Measurements from ENCODE around the gene NUP93.

NUP93 gene

DNA sequence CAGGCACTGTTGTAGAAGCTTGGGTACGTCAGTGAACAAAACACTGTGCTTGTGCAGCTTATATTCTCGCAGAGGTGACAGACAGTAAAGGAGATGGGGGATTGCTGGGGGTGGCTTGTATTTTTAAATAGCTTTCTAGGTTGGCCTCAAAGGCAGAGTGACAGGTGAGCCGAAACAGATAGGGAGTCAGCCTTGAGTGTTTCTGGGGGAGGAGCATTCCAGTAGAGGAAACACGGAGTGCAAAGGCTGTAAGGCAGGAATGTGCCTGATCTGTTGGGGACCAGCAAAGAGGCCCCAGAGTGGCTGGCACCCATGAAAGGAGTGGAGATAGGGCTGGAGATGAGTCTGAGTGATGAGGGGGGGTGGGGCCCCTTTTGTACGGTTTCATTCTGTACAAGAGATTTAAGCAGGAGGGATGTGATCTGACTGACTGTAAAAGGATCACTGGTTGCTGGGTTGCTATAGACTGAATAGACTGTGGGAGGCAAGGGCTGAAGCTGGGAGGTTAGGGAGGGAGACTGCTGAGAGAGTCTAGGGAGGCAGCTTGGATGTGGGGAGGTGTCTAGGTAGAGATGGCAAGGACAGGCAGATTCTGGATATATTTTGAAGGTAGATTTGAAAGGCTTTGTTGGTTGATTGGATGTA is 15.2 kb downstream of the NUP93 start:
- Mint-ChIP-seq H3K9me3 (no peaks in the 10 kb centered on the region), H3K27me3 (no peaks in the 10 kb centered on the region), H3K36me3 (ENCODE audit: low read depth) (peaks cover 17% of the 10 kb centered on the region), H3K4me3 (no peak overlapping the region), H3K4me1 (peaks cover 41% of the 10 kb centered on the region), H3K27ac (no peak overlapping the region)
- no peak for ATAC-seq
- no peak for DNase-seq

DNA sequence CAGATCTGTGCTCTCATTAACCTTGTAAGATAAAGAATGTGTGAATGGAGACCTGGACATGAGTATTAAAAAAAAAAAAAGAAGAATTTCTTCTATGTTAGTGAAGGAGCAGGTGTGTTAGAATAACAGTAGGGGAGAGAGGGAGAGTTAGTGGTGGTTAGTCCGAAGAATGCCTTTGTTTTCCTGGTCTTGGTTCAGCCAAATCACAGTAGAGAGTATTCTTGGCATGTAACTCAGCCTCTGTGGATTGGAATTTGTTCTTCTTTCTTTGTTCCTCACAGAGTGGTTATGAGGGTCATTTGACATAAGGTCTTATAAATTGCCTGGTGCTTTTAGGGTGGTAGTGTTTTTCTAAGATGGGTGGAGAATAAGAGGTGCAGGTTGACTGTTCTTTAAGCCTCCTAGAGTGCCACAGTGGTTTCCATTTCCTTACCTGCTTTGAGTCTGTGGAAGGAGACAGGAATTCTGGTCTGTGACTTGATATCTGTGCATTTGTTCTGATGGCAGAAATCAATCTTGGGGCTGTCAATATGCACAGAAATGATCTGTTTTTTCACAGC is 17.6 kb downstream of the NUP93 start:
- H3K4me3 Mint-ChIP-seq: no peak overlapping the region
- H3K27ac Mint-ChIP-seq: no peak overlapping the region
- no peaks in the 10 kb centered on the region for H3K9me3 Mint-ChIP-seq
- no peaks in the 10 kb centered on the region for H3K27me3 Mint-ChIP-seq
- no peak for DNase-seq
- H3K4me1 Mint-ChIP-seq: peaks cover 37% of the 10 kb centered on the region
- ATAC-seq: no peak
- peaks cover 33% of the 10 kb centered on the region for H3K36me3 Mint-ChIP-seq (ENCODE audit: low read depth)

DNA sequence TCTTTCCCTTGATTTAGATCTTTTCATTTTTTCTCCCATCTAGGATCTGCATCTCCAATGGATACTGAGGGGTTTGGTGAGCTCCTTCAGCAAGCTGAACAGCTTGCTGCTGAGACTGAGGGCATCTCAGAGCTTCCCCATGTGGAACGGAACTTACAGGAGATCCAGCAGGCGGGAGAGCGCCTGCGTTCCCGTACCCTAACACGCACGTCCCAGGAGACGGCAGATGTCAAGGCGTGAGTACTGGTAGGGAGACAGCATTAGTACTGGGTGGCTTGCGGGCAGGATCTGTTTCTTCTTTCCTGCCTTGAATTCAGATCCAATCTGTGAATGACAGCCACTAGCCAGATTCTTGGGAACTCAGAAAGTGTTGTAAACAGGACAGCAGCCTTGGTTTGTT is 18.3 kb downstream of the NUP93 start:
- peaks cover 38% of the 10 kb centered on the region for H3K36me3 Mint-ChIP-seq (ENCODE audit: low read depth)
- DNase-seq (no peak), ATAC-seq (no peak)
- no peak overlapping the region for H3K27ac Mint-ChIP-seq
- H3K9me3 Mint-ChIP-seq: no peaks in the 10 kb centered on the region
- no peak overlapping the region for H3K4me3 Mint-ChIP-seq
- H3K4me1 Mint-ChIP-seq: peaks cover 35% of the 10 kb centered on the region
- no peaks in the 10 kb centered on the region for H3K27me3 Mint-ChIP-seq

DNA sequence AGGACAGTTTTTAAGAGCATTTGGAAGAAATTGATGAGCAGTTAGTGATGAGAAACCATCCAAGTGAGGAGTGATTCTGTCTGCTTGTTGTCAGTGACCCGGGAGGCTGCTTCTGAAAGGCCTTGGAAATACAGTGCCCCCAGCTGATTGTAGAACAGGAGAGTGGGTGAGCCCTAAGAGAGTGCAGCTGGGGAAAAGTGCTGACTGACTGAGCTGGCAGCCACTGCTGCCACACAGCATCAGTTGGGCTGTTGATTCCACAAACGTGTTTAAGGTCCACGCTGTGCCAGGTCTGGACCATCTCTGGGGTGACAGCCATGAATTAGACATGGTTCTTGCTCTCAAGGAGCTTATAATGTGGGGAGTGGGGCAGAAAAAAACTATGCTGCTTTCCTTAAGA is 18.9 kb downstream of the NUP93 start:
- no peaks in the 10 kb centered on the region for H3K27me3 Mint-ChIP-seq
- peak overlapping the region; percentile 56 for H3K27ac Mint-ChIP-seq
- peaks cover 30% of the 10 kb centered on the region for H3K4me1 Mint-ChIP-seq
- H3K9me3 Mint-ChIP-seq: peaks cover 5% of the 10 kb centered on the region
- no peak overlapping the region for H3K4me3 Mint-ChIP-seq
- DNase-seq: no peak
- peaks cover 44% of the 10 kb centered on the region for H3K36me3 Mint-ChIP-seq (ENCODE audit: low read depth)
- ATAC-seq: no peak

DNA sequence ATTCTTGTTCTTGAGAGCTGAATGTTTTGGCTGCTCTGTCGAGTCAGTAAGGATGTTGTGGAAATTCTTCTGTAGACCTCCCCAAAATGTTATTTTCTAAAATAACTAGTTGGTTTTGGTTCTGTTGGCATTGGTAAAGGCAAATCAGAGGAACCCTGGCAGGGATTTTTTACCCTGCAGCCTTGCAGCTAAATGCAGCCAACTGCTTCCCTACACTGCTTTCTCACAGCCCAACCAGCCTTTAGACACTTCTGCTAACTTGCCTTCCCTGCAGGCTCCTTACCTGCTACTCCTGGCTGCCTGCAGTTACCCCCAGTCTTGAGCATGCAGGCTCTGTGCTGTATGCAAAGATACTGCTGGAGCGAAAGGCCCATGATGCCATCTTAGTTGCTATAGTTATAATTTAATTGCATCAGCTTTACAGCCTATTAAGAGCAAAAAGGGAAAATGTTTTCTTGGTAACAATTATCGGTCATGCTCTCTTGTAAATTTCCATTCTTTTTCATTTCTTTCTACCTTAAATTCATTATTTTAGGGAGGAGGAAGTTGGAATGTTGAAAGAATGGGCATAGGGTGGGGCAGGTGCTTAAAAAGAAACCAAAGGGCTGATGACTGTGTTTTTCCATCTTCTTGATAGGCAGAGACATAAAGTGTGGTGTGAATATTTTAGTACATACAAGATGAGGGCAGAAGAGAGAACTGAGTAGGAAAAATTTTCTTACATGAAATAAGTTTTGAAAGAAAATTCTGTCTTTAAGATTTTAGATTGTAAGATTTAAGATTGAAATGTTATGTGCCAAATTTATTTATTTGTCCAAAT is 20.0 kb downstream of the NUP93 start:
- Mint-ChIP-seq H3K4me1 (peaks cover 24% of the 10 kb centered on the region), H3K9me3 (peaks cover 8% of the 10 kb centered on the region), H3K4me3 (no peak overlapping the region), H3K27me3 (no peaks in the 10 kb centered on the region), H3K36me3 (ENCODE audit: low read depth) (peaks cover 51% of the 10 kb centered on the region), H3K27ac (peak overlapping the region; percentile 48)
- DNase-seq: no peak
- ATAC-seq: peak; percentile 75

DNA sequence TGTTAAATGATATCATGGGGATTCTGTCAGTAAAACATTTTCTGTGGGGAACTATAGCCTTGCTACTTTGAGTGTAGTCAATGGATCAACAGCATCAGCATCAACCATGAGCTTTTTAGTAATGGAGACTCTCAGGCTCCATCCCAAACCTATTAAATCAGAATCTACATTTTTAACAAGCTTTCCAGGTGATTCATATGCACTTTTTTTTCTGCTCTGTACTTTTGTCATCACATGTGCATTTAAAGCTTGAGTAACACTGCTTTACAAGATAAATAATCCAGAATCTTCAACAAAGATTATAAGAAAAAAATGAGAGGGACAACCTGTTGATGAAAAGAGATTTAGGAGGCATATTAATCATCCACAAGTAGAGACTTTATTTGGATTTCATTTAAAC is 23.5 kb downstream of the NUP93 start:
- DNase-seq: no peak
- Mint-ChIP-seq H3K4me1 (peaks cover 22% of the 10 kb centered on the region), H3K27ac (no peak overlapping the region), H3K27me3 (no peaks in the 10 kb centered on the region), H3K36me3 (ENCODE audit: low read depth) (peaks cover 65% of the 10 kb centered on the region), H3K9me3 (peaks cover 8% of the 10 kb centered on the region), H3K4me3 (no peak overlapping the region)
- no peak for ATAC-seq

DNA sequence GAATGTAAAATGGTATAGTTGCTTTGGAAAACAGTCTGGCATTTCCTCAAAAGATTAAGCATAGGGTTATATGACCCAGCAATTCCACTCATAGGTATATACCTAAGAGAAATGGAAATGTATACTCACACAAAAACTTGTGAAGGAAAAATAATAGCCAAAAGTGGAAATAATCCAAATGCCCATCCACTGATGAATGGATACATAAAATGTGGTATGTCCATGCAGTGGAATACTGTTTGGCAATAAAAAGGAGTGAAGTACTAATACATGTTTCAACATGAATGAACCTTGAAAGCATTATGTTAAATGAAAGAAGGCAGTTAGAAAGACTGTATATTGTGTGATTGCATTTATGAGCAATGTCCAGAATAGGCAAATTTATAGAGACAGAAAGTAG is 25.1 kb downstream of the NUP93 start:
- H3K27me3 Mint-ChIP-seq: no peaks in the 10 kb centered on the region
- H3K27ac Mint-ChIP-seq: no peak overlapping the region
- peaks cover 8% of the 10 kb centered on the region for H3K9me3 Mint-ChIP-seq
- peaks cover 68% of the 10 kb centered on the region for H3K36me3 Mint-ChIP-seq (ENCODE audit: low read depth)
- DNase-seq (no peak), ATAC-seq (no peak)
- no peak overlapping the region for H3K4me3 Mint-ChIP-seq
- H3K4me1 Mint-ChIP-seq: peaks cover 11% of the 10 kb centered on the region

DNA sequence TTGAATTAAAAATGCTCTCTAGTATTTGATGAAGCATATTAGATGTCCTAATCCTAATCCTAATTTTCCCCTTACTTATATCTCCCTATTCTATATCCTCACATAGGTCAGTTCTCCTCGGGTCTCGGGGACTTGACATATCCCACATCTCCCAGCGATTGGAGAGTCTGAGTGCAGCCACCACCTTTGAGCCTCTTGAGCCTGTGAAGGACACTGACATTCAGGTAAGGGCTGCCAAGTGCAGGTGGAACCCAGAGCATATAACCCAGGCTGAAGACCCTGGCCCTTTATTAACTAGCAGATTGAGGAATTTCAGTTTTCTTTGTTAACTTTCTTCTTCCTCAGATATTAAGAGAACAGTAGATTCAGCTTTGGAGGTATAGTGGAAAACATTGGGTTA is 28.5 kb downstream of the NUP93 start:
- Mint-ChIP-seq H3K4me3 (no peak overlapping the region), H3K9me3 (peaks cover 6% of the 10 kb centered on the region), H3K27ac (no peak overlapping the region), H3K4me1 (peaks cover 4% of the 10 kb centered on the region), H3K27me3 (no peaks in the 10 kb centered on the region), H3K36me3 (ENCODE audit: low read depth) (peaks cover 59% of the 10 kb centered on the region)
- ATAC-seq (no peak), DNase-seq (no peak)

DNA sequence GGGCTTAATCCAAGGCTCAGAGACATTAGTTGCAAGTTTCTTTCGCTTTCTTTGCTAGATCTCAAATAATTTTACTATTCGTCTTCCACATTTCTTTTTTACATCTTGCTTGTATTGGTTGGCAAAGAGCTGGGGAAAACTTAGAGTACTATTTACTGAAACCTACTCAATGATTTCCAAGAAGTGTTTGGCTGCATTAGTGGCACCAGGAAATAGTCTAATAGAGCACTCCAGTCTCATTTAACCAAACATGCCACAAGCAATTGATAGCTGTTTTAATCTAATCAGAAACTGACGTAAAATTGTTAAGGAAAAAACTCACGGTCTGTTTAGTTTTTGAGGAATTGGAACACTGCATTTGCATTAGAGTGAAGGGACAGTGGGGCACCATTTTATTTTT is 29.0 kb downstream of the NUP93 start:
- Mint-ChIP-seq H3K9me3 (peaks cover 1% of the 10 kb centered on the region), H3K27ac (no peak overlapping the region), H3K36me3 (ENCODE audit: low read depth) (peaks cover 58% of the 10 kb centered on the region), H3K27me3 (no peaks in the 10 kb centered on the region), H3K4me1 (peaks cover 4% of the 10 kb centered on the region), H3K4me3 (no peak overlapping the region)
- ATAC-seq (no peak), DNase-seq (no peak)

DNA sequence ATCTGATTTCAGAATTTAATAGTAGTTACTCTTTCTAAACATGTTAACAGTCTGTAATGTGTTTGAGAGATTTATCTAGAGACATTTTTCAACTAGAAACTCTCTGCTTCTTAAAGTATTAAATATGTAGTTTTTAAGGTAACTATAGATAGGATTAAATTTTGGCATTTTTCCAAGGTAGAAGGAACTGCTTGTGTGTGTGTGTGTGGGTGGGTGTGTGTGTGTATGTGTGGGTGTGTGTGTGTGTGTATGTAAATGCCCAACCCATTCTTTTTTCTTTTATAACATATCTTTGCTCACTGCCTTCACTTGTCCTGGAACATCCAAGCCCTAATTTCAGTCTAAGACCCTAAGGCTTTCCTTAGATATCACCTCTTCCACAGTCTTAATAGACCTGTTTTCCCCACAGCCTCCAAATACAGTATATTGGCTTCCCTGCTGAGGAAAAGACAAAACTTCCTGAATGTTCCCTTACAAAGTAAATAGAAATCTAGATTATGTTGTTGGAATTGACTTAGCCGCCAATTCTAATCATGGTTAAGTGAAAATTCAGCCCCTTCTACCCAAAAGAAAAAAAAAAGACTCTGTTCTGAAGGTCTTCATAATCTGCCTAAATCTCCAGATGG is 33.5 kb downstream of the NUP93 start:
- Mint-ChIP-seq H3K36me3 (ENCODE audit: low read depth) (peaks cover 50% of the 10 kb centered on the region), H3K27ac (no peak overlapping the region), H3K27me3 (no peaks in the 10 kb centered on the region), H3K4me3 (no peak overlapping the region), H3K9me3 (no peaks in the 10 kb centered on the region), H3K4me1 (peaks cover 8% of the 10 kb centered on the region)
- DNase-seq (no peak), ATAC-seq (no peak)

DNA sequence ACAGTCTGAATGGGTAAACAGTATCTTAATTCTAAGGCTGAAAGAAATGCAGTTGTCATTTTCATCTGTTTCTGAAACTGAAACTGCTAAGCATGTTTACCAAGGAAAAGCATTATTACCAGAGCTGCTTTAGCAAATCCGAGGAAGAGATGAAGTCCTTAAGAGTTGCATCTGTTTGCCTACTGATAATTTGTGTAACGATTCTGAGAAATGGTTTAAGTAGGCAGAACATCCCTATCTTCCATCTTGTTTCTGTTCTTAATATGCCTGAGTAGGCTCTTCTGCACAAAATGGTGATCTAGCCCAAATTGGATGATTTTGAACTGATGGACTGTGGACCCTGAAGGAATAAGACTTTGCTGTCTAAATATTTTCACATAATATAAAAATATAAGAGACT is 34.9 kb downstream of the NUP93 start:
- Mint-ChIP-seq H3K9me3 (no peaks in the 10 kb centered on the region), H3K27ac (no peak overlapping the region), H3K4me3 (no peak overlapping the region), H3K36me3 (ENCODE audit: low read depth) (peaks cover 38% of the 10 kb centered on the region), H3K27me3 (no peaks in the 10 kb centered on the region), H3K4me1 (peaks cover 5% of the 10 kb centered on the region)
- ATAC-seq (no peak), DNase-seq (no peak)

DNA sequence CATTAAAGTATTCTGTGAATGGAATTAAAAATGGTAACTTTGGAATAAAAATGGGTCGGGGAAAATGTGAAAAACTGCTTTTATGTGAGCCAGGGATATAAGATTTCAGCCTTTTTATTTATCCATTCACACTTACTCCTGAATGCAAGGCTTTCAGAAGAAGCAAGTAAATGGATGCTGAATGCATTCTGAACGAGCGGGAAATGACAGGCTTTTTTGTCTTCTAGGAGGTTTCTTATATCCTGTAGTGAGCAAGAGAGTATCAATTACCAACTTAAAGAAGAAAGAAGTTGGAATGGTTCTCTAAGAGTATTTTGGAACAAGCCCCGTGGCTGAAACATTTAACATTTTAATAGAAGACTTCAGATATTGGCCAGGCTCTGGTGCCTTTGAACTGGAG is 36.0 kb downstream of the NUP93 start:
- Mint-ChIP-seq H3K4me3 (no peak overlapping the region), H3K36me3 (ENCODE audit: low read depth) (peaks cover 30% of the 10 kb centered on the region), H3K4me1 (peaks cover 8% of the 10 kb centered on the region), H3K27me3 (no peaks in the 10 kb centered on the region), H3K9me3 (no peaks in the 10 kb centered on the region), H3K27ac (no peak overlapping the region)
- ATAC-seq (no peak), DNase-seq (no peak)

DNA sequence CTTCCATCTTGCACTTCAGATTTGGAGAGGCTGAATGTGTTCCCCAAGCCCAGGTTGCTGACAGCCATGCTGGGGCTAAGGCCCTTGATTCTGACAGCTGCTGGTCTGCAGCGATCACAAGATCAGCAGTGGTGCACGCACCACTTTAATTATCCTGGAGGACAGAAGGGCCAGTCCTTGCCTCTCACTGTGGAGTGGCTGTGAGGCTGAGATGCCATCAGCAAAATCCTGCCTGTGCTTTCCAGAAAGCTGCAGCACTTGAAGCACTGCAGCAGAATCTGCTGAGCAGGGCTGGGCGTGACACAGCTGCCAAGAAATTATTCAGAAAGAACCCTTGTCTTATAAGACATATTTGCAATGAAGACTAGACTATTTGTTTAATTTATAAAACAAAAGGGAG is 37.1 kb downstream of the NUP93 start:
- peaks cover 27% of the 10 kb centered on the region for H3K36me3 Mint-ChIP-seq (ENCODE audit: low read depth)
- peaks cover 18% of the 10 kb centered on the region for H3K4me1 Mint-ChIP-seq
- no peak for ATAC-seq
- no peaks in the 10 kb centered on the region for H3K27me3 Mint-ChIP-seq
- DNase-seq: no peak
- H3K4me3 Mint-ChIP-seq: no peak overlapping the region
- no peak overlapping the region for H3K27ac Mint-ChIP-seq
- no peaks in the 10 kb centered on the region for H3K9me3 Mint-ChIP-seq

DNA sequence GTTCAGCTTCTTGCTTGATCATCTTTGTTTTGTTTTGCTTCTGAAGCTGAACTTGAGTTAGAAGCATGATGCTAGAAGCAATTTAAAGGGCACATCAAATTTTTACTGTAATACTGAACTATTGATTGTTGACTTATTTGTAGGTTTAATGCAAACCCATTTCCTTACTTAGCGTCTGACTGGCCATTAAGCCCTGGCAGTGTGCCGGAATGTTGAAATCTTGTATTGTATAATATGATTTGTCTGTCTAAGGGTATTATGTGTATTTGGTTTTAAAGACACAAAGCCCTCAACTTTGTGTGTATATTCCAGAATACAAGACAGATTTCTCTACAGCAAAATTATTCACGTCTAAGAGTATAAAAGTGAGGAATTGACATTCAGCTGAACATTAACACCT is 39.7 kb downstream of the NUP93 start:
- no peaks in the 10 kb centered on the region for H3K27me3 Mint-ChIP-seq
- H3K27ac Mint-ChIP-seq: no peak overlapping the region
- ATAC-seq (no peak), DNase-seq (no peak)
- no peak overlapping the region for H3K4me3 Mint-ChIP-seq
- peaks cover 22% of the 10 kb centered on the region for H3K4me1 Mint-ChIP-seq
- no peaks in the 10 kb centered on the region for H3K9me3 Mint-ChIP-seq
- peaks cover 14% of the 10 kb centered on the region for H3K36me3 Mint-ChIP-seq (ENCODE audit: low read depth)
